Endothelial cell of umbilical vein (primary cell): ENCODE data around the gene LDLRAD2. TPM values are rescaled to one million over a fixed set of nuclear protein-coding genes. Genes with fewer than 3 reads are reported as not detected.

ENCODE experiments used
- BruUV-seq: library from RNA; stranded (reverse); fragments of 400-500 nt; replicated peaks from 2 replicates; lab custom pipeline; 2021; lab: Mats Ljungman, UMichigan
- CTCF ChIA-PET: fragments of 300-600, 350-600 bp; sonication (Branson Sonifier 250); formaldehyde crosslinking; loops from one replicate; lab custom pipeline; 2021; ENCODE audit warnings: antibody characterized with exemption, inconsistent platforms; lab: Charles Lee
- POLR2A ChIA-PET: fragments of 300-600, 350-600 bp; sonication (Branson Sonifier 250); formaldehyde crosslinking; loops from one replicate; lab custom pipeline; 2021; ENCODE audit warnings: antibody characterized with exemption, inconsistent platforms; lab: Charles Lee
- DNase-seq: peaks from one replicate; pipeline ENCODE4 v3.0.0-alpha.2; 2011; ENCODE audit warnings: low read depth, low spot score
- FAIRE-seq: peaks from 2 replicates; lab custom pipeline; 2011; peaks lifted over from hg19 to GRCh38; lab: Jason Lieb, UNC
- H2AFZ ChIP-seq: 2 replicates; pipeline ENCODE4 v1.6.0; 2012; ENCODE audit warnings: low read depth, low read length, control low read depth, inconsistent platforms
- H3K27ac ChIP-seq: 2 replicates; pipeline ENCODE4 v1.5.1; 2011; ENCODE audit warnings: low read depth, mild to moderate bottlenecking, control low read depth, low read length, moderate library complexity; ENCODE audit not compliant: insufficient read depth
- H3K27me3 ChIP-seq, 2 experiments: 2 replicates each; pipeline versions ENCODE4 v1.6.0 to v1.6.1; 2011; ENCODE audit warnings: low read length in 2 of 2, mixed read lengths in 1 of 2; ENCODE audit not compliant: control insufficient read depth in 2 of 2, insufficient read depth in 2 of 2
- H3K36me3 ChIP-seq, 2 experiments: 2 replicates in 1 of 2; 3 replicates in 1 of 2; pipeline ENCODE4 v1.5.1; 2011; ENCODE audit warnings: low read length in 2 of 2, mild to moderate bottlenecking in 1 of 2, moderate library complexity in 1 of 2; ENCODE audit not compliant: control insufficient read depth in 2 of 2, insufficient read depth in 2 of 2; ENCODE audit errors: extremely low read depth in 1 of 2
- H3K4me1 ChIP-seq: 3 replicates; pipeline ENCODE4 v1.5.1; 2011; ENCODE audit warnings: mild to moderate bottlenecking, low read length; ENCODE audit not compliant: control insufficient read depth, insufficient read depth; ENCODE audit errors: extremely low read depth
- H3K4me2 ChIP-seq: 2 replicates; pipeline ENCODE4 v1.6.1; 2011; ENCODE audit warnings: low read length, control low read depth, mixed read lengths; ENCODE audit not compliant: insufficient read depth
- H3K4me3 ChIP-seq, 3 experiments: fragments of 200-600 bp in 1 of 3; sonication (generic), shearing (Covaris generic) in 1 of 3; replicated peaks in 1 of 3; 2 replicates each; pipeline ENCODE4 v1.5.1; 2011 to 2016; ENCODE audit warnings: control low read depth in 3 of 3, low read length in 3 of 3, mild to moderate bottlenecking in 2 of 3, inconsistent platforms in 1 of 3, low read depth in 1 of 3, moderate library complexity in 1 of 3; ENCODE audit not compliant: insufficient read depth in 1 of 3
- H3K79me2 ChIP-seq: 2 replicates; pipeline ENCODE4 v1.6.0; 2012; ENCODE audit warnings: low read length, inconsistent platforms; ENCODE audit not compliant: control insufficient read depth, insufficient read depth
- H3K9ac ChIP-seq: replicated peaks from 2 replicates; pipeline ENCODE3; 2011; ENCODE audit warnings: low read length, control low read depth; ENCODE audit not compliant: insufficient read depth; ENCODE audit errors: extremely low read depth
- H3K9me1 ChIP-seq: replicated peaks from 3 replicates; pipeline ENCODE4 v1.6.0; 2011; ENCODE audit warnings: mild to moderate bottlenecking, low read length; ENCODE audit not compliant: control insufficient read depth, insufficient read depth; ENCODE audit errors: extremely low read depth
- H3K9me3 ChIP-seq: replicated peaks from 2 replicates; pipeline ENCODE4 v1.5.1; 2012; ENCODE audit warnings: low read length, inconsistent platforms; ENCODE audit not compliant: control insufficient read depth, insufficient read depth
- H4K20me1 ChIP-seq: replicated peaks from 2 replicates; pipeline ENCODE3; 2011; ENCODE audit warnings: mild to moderate bottlenecking, low read length; ENCODE audit not compliant: control insufficient read depth, insufficient read depth; ENCODE audit errors: extremely low read depth
- CTCF ChIP-seq, 2 donors: IDR thresholded peaks; 1 replicate in 1 of 2; 2 replicates in 1 of 2; pipeline ENCODE4 v1.5.1; 2011; ENCODE audit warnings: low read length in 2 of 2, mild to moderate bottlenecking in 2 of 2, moderate library complexity in 2 of 2, control low read depth in 1 of 2, inconsistent platforms in 1 of 2, low read depth in 1 of 2; ENCODE audit not compliant: insufficient read depth in 1 of 2; ENCODE audit errors: extremely low read depth in 1 of 2
- POLR2AphosphoS5 ChIP-seq: IDR thresholded peaks from 2 replicates; pipeline ENCODE4 v1.6.1; 2012; ENCODE audit warnings: low read depth, mild to moderate bottlenecking, control low read depth, low read length, moderate library complexity; ENCODE audit not compliant: insufficient read depth
- dilution Hi-C: fragments of 300-500 bp; cut with MboI; formaldehyde crosslinking; loops from one replicate; pipeline ENCODE4 v1.15.0; 2019; ENCODE audit warnings: low sequenced_read_pairs; ENCODE audit not compliant: extremely low pct_ligation_motif_present
- intact Hi-C: fragments of 100-400 bp; cut with micrococcal nuclease; formaldehyde crosslinking; loops from one replicate; pipeline ENCODE4 v1.10.0; 2022
- polyA plus RNA-seq, 4 experiments: library from polyadenylated mRNA; depleted of rRNA in 3 of 4; stranded (reverse) in 3 of 4; unstranded in 1 of 4; fragments of >200 nt; gene quantifications; 2 replicates each; pipeline versions ENCODE4 v1.2.1 to v1.2.3, GENCODE V29; 2011 to 2012; ENCODE audit warnings: missing spikeins in 1 of 4
- total RNA-seq: library from RNA; stranded (reverse); gene quantifications from 2 replicates; pipeline ENCODE4 v1.2.3, GENCODE V29; 2021

LDLRAD2 gene
- total and polyA plus RNA-seq, 2 donors (not counting 3 experiments of a cell fraction or from before 2014, with no cell fraction given), result 0.44 TPM; not detected in 1

- no peaks in the 10 kb centered on the region for H3K9me3 ChIP-seq
- POLR2A ChIA-PET, result no interaction called here
- CTCF ChIA-PET, result no interaction called here
Measured at GRCh38 chr1:21851430-21852250, 39.6 kb downstream of the LDLRAD2 start.

More at GRCh38 chr1:21851430-21852250, 39.6 kb downstream of the LDLRAD2 start:
- H3K4me1 ChIP-seq, result no peaks in the 10 kb centered on the region
- DNase-seq (no peak), FAIRE-seq (no peak)
- peaks cover 38% of the 10 kb centered on the region for H3K79me2 ChIP-seq
- intact Hi-C loops (no loop called here), dilution Hi-C loops (no loop called here)
- no peak overlapping the region for H3K27ac ChIP-seq
- H3K4me2 ChIP-seq, result no peak overlapping the region
- no peaks in the 10 kb centered on the region for H3K27me3 ChIP-seq
- H3K9ac ChIP-seq, result no peak overlapping the region
- TF ChIP-seq CTCF (IDR thresholded peaks at IDR 0.05; ENCODE audit: extremely low read depth in 1 of 2, insufficient read depth in 1 of 2, low read depth in 1 of 2, low read length in 2 of 2), result no peak
- TF ChIP-seq POLR2AphosphoS5, result peak; percentile 8
- H3K9me1 ChIP-seq, result no peaks in the 10 kb centered on the region
- H2AFZ ChIP-seq, result no peak overlapping the region
- TSS peak; percentile 12 for BruUV-seq
- H3K4me3 ChIP-seq, result no peak overlapping the region
- peaks cover 74 to 82% of the 10 kb centered on the region in 2 experiments for H3K36me3 ChIP-seq
- H4K20me1 ChIP-seq, result no peaks in the 10 kb centered on the region
